ENCODE measurements around the gene SOHLH2. TPM values are rescaled to one million over a fixed set of nuclear protein-coding genes. Genes with fewer than 3 reads are reported as not detected.

SOHLH2 gene
- polyA plus RNA-seq (ENCODE audit: insufficient read length in 4 of 4), result 1 to 10 TPM; 1.1 to 3.6 (median 3.1) TPM

GRCh38 chr13:36214163-36214921, at the start of gene SOHLH2:
Gene SOHLH2, minus strand, starts transcription at chr13:36214556. Its CDS starts 30 bp downstream, at chr13:36214526.
- DNase-seq (ENCODE audit: low read depth in 4 of 4, low spot score in 2 of 4), result no peak

GRCh38 chr13:36261976-36262375, 47.6 kb upstream of the SOHLH2 start:
- no peak for DNase-seq (ENCODE audit: low read depth in 4 of 4, low spot score in 2 of 4)

GRCh38 chr13:36261011-36261410, 46.7 kb upstream of the SOHLH2 start:
- DNase-seq (ENCODE audit: low read depth in 4 of 4, low spot score in 2 of 4), result no peak

- no peak for DNase-seq (ENCODE audit: low read depth in 4 of 4, low spot score in 2 of 4)
Observed at GRCh38 chr13:36259361-36260137, 45.2 kb upstream of the SOHLH2 start.

GRCh38 chr13:36258831-36259230, 44.5 kb upstream of the SOHLH2 start:
- DNase-seq (ENCODE audit: low read depth in 4 of 4, low spot score in 2 of 4), result no peak

- no peak for DNase-seq (ENCODE audit: low read depth in 4 of 4, low spot score in 2 of 4)
Observed at GRCh38 chr13:36251526-36251925, 37.2 kb upstream of the SOHLH2 start.

- DNase-seq (ENCODE audit: low read depth in 4 of 4, low spot score in 2 of 4), result no peak
Observed at GRCh38 chr13:36251017-36251416, 36.7 kb upstream of the SOHLH2 start.

GRCh38 chr13:36248700-36249099, 34.3 kb upstream of the SOHLH2 start:
- DNase-seq (ENCODE audit: low read depth in 4 of 4, low spot score in 2 of 4), result no peak

- no peak for DNase-seq (ENCODE audit: low read depth in 4 of 4, low spot score in 2 of 4)
Observed at GRCh38 chr13:36244990-36245389, 30.6 kb upstream of the SOHLH2 start.

- no peak for DNase-seq (ENCODE audit: low read depth in 4 of 4, low spot score in 2 of 4)
Observed at GRCh38 chr13:36244073-36244472, 29.7 kb upstream of the SOHLH2 start.

GRCh38 chr13:36242761-36243160, 28.4 kb upstream of the SOHLH2 start:
- DNase-seq (ENCODE audit: low read depth in 4 of 4, low spot score in 2 of 4), result no peak

GRCh38 chr13:36231236-36231635, 16.9 kb upstream of the SOHLH2 start:
- DNase-seq (ENCODE audit: low read depth in 4 of 4, low spot score in 2 of 4), result no peak

GRCh38 chr13:36224730-36225129, 10.4 kb upstream of the SOHLH2 start:
- no peak for DNase-seq (ENCODE audit: low read depth in 4 of 4, low spot score in 2 of 4)

- DNase-seq (ENCODE audit: low read depth in 4 of 4, low spot score in 2 of 4), result no peak
Observed at GRCh38 chr13:36219883-36220282, 5.5 kb upstream of the SOHLH2 start.

- DNase-seq (ENCODE audit: low read depth in 4 of 4, low spot score in 2 of 4), result no peak
Observed at GRCh38 chr13:36217456-36217855, 3.1 kb upstream of the SOHLH2 start.

GRCh38 chr13:36212789-36213188, 1.6 kb downstream of the SOHLH2 start:
- DNase-seq (ENCODE audit: low read depth in 4 of 4, low spot score in 2 of 4), result no peak

- no peak for DNase-seq (ENCODE audit: low read depth in 4 of 4, low spot score in 2 of 4)
Observed at GRCh38 chr13:36211567-36211966, 2.8 kb downstream of the SOHLH2 start.

- no peak for DNase-seq (ENCODE audit: low read depth in 4 of 4, low spot score in 2 of 4)
Observed at GRCh38 chr13:36210738-36211137, 3.6 kb downstream of the SOHLH2 start.

- no peak for DNase-seq (ENCODE audit: low read depth in 4 of 4, low spot score in 2 of 4)
Observed at GRCh38 chr13:36207672-36208071, 6.7 kb downstream of the SOHLH2 start.

GRCh38 chr13:36193151-36193855, 21.1 kb downstream of the SOHLH2 start:
- no peak for DNase-seq (ENCODE audit: low read depth in 4 of 4, low spot score in 2 of 4)

- DNase-seq (ENCODE audit: low read depth in 4 of 4, low spot score in 2 of 4), result no peak
Observed at GRCh38 chr13:36192166-36192565, 22.2 kb downstream of the SOHLH2 start.

All from left renal cortex interstitium (tissue), 4 donors.